HCT116 (cell line): ENCODE measurements around the gene TPH1. TPM values are rescaled to one million over a fixed set of nuclear protein-coding genes. Genes with fewer than 3 reads are reported as not detected.

ENCODE experiments used
- ATAC-seq: fragments of 200-7000 bp; cut with Tn5 transposase; 2 replicates; pipeline ENCODE4 v1.9.1; 2020; ENCODE audit warnings: mild to moderate bottlenecking, moderate library complexity
- BruUV-seq: library from RNA; stranded (reverse); fragments of 400-500 nt; replicated peaks from 2 replicates; lab custom pipeline; 2021; lab: Mats Ljungman, UMichigan
- CTCF ChIA-PET: fragments of 300-600 bp; sonication (Branson Sonifier 250); formaldehyde crosslinking; loops from one replicate; lab custom pipeline; 2021; ENCODE audit warnings: antibody characterized with exemption; lab: Charles Lee
- POLR2A ChIA-PET: fragments of 300-600, 350-600 bp; sonication (Branson Sonifier 250); formaldehyde crosslinking; loops from one replicate; lab custom pipeline; 2021; ENCODE audit warnings: antibody characterized with exemption; lab: Charles Lee
- RAD21 ChIA-PET, 2 experiments: fragments of 300-600 bp; sonication (Branson Sonifier 250); formaldehyde crosslinking; loops; one replicate each; lab custom pipeline; 2023; ENCODE audit warnings: low total read pairs in 2 of 2; ENCODE audit not compliant: uncharacterized antibody in 2 of 2, unreplicated experiment in 2 of 2, low non-redundant PET in 1 of 2; lab: Charles Lee
- DNase-seq: peaks from one replicate; pipeline ENCODE4 v3.0.0-alpha.2; 2010; ENCODE audit warnings: low read depth, low spot score
- H2AFZ ChIP-seq: fragments of 200-600 bp; shearing (Covaris generic), sonication (generic); 2 replicates; pipeline ENCODE4 v1.6.1; 2017; ENCODE audit warnings: low read depth, mixed run types, mixed read lengths, antibody characterized with exemption, low read length; ENCODE audit not compliant: poor library complexity, severe bottlenecking
- H3K27ac ChIP-seq: 2 replicates; pipeline ENCODE4 v1.5.1; 2012; ENCODE audit warnings: low read depth, low read length
- H3K27me3 ChIP-seq: fragments of 200-600 bp; sonication (generic); 2 replicates; pipeline ENCODE4 v1.6.1; 2016; ENCODE audit warnings: mixed run types, low read length, mixed read lengths; ENCODE audit not compliant: insufficient read depth
- H3K36me3 ChIP-seq, 2 experiments: fragments of 200-500 bp in 1 of 2; fragments of 200-600 bp in 1 of 2; sonication (Bioruptor generic) in 1 of 2; sonication (generic) in 1 of 2; 2 replicates each; pipeline versions ENCODE4 v1.5.1 to v1.6.1; 2014 to 2016; ENCODE audit warnings: low read length in 2 of 2, inconsistent platforms in 1 of 2, mixed read lengths in 1 of 2, mixed run types in 1 of 2; ENCODE audit not compliant: insufficient read depth in 2 of 2, control insufficient read depth in 1 of 2
- H3K4me1 ChIP-seq, 2 experiments: fragments of 200-600 bp in 1 of 2; sonication (generic) in 1 of 2; 2 replicates each; pipeline versions ENCODE4 v1.5.1 to v1.6.1; 2012 to 2017; ENCODE audit warnings: low read length in 2 of 2, inconsistent platforms in 1 of 2, mild to moderate bottlenecking in 1 of 2, mixed read lengths in 1 of 2, mixed run types in 1 of 2, moderate library complexity in 1 of 2; ENCODE audit not compliant: insufficient read depth in 2 of 2, control insufficient read depth in 1 of 2
- H3K4me2 ChIP-seq: fragments of 200-600 bp; sonication (generic); 2 replicates; pipeline ENCODE4 v1.6.1; 2017; ENCODE audit warnings: mixed run types, low read length, mixed read lengths
- H3K4me3 ChIP-seq, 2 experiments: fragments of 200-600 bp in 1 of 2; sonication (generic) in 1 of 2; replicated peaks in 1 of 2; 2 replicates each; pipeline ENCODE4 v1.5.1; 2011 to 2016; ENCODE audit warnings: low read length in 2 of 2, control low read depth in 1 of 2, low read depth in 1 of 2, mild to moderate bottlenecking in 1 of 2, mixed read lengths in 1 of 2, mixed run types in 1 of 2
- H3K79me2 ChIP-seq: fragments of 200-600 bp; sonication (generic); 2 replicates; pipeline ENCODE4 v1.6.1; 2017; ENCODE audit warnings: mild to moderate bottlenecking, mixed run types, low read length, moderate library complexity, mixed read lengths; ENCODE audit not compliant: insufficient read depth
- H3K9ac ChIP-seq: fragments of 200-600 bp; sonication (generic); 2 replicates; pipeline ENCODE4 v1.6.1; 2016; ENCODE audit warnings: low read length, mixed read lengths
- H3K9me2 ChIP-seq: fragments of 200-600 bp; sonication (generic), shearing (Covaris generic); 2 replicates; pipeline ENCODE4 v1.6.1; 2017; ENCODE audit warnings: mixed run types, mild to moderate bottlenecking, moderate library complexity; ENCODE audit not compliant: insufficient read depth
- H3K9me3 ChIP-seq, 2 experiments: fragments of 200-500 bp in 1 of 2; fragments of 200-600 bp in 1 of 2; sonication (Bioruptor generic) in 1 of 2; sonication (generic) in 1 of 2; 2 replicates each; pipeline ENCODE4 v1.6.1; 2014 to 2017; ENCODE audit warnings: low read length in 2 of 2, mixed read lengths in 2 of 2, inconsistent platforms in 1 of 2, low read depth in 1 of 2, mild to moderate bottlenecking in 1 of 2, mixed run types in 1 of 2, moderate library complexity in 1 of 2; ENCODE audit not compliant: control insufficient read depth in 1 of 2, insufficient read depth in 1 of 2
- H4K20me1 ChIP-seq: fragments of 200-600 bp; sonication (generic), shearing (Covaris generic); 2 replicates; pipeline ENCODE4 v1.6.1; 2017; ENCODE audit warnings: mixed run types, mild to moderate bottlenecking, moderate library complexity; ENCODE audit not compliant: insufficient read depth
- CBX3 ChIP-seq: IDR thresholded peaks from 2 replicates; pipeline ENCODE4 v1.6.1; 2012; ENCODE audit warnings: low read depth
- EGR1 ChIP-seq: IDR thresholded peaks from 2 replicates; pipeline ENCODE4 v1.6.1; 2012; ENCODE audit warnings: low read depth
- ELF1 ChIP-seq: IDR thresholded peaks from 2 replicates; pipeline ENCODE4 v1.6.1; 2012; ENCODE audit warnings: low read depth, borderline replicate concordance
- EZH2 ChIP-seq: fragments of 200-600 bp; sonication (generic); IDR thresholded peaks from 2 replicates; pipeline ENCODE4 v1.6.1; 2017; ENCODE audit warnings: antibody characterized with exemption, mixed run types
- EZH2phosphoT487 ChIP-seq: fragments of 200-600 bp; IDR thresholded peaks from 2 replicates; pipeline ENCODE4 v1.6.1; 2018; ENCODE audit warnings: antibody characterized with exemption, borderline replicate concordance
- FOSL1 ChIP-seq: IDR thresholded peaks from 2 replicates; pipeline ENCODE4 v1.6.1; 2012; ENCODE audit warnings: low read depth
- JUND ChIP-seq: IDR thresholded peaks from 2 replicates; pipeline ENCODE4 v1.6.1; 2012
- POLR2A ChIP-seq: IDR thresholded peaks from 2 replicates; pipeline ENCODE4 v1.7.0; 2011; ENCODE audit warnings: borderline replicate concordance; ENCODE audit not compliant: insufficient read depth, insufficient read length; ENCODE audit errors: extremely low read depth
- POLR2AphosphoS5 ChIP-seq: IDR thresholded peaks from 2 replicates; pipeline ENCODE4 v1.6.1; 2011; ENCODE audit warnings: mild to moderate bottlenecking, low read depth, low read length, moderate library complexity
- SP1 ChIP-seq: IDR thresholded peaks from 2 replicates; pipeline ENCODE4 v1.6.1; 2012; ENCODE audit warnings: low read depth
- SRF ChIP-seq: IDR thresholded peaks from 2 replicates; pipeline ENCODE4 v1.6.1; 2012; ENCODE audit warnings: low read depth
- YY1 ChIP-seq: IDR thresholded peaks from 2 replicates; pipeline ENCODE4 v1.6.1; 2011; ENCODE audit warnings: low read length, low read depth, moderate library complexity, mild to moderate bottlenecking; ENCODE audit not compliant: insufficient replicate concordance; ENCODE audit errors: extremely low read depth
- ZNF274 ChIP-seq: fragments of 200-500 bp; sonication (Bioruptor generic); IDR thresholded peaks from 2 replicates; pipeline ENCODE4 v1.6.1; 2014; ENCODE audit warnings: mild to moderate bottlenecking, low read depth, low read length, inconsistent platforms
- intact Hi-C: fragments of 100-400 bp; cut with micrococcal nuclease; formaldehyde crosslinking; loops from 2 replicates; pipeline ENCODE4 v1.10.0; 2022
- total RNA-seq: library from RNA; stranded (reverse); gene quantifications from one replicate; pipeline ENCODE4 v1.2.1, GENCODE V29; 2021; ENCODE audit not compliant: unreplicated experiment
- TF ChIP-seq, protein P1 (sequence below): IDR thresholded peaks from 2 replicates; pipeline ENCODE4 v1.6.1; 2012
- TF ChIP-seq, protein P2 (sequence below), 3 experiments: fragments of 200-600 bp in 1 of 3; sonication (generic) in 1 of 3; IDR thresholded peaks in 2 of 3; conservative IDR thresholded peaks in 1 of 3; 2 replicates each; pipeline ENCODE4 v1.5.1; 2012 to 2017; ENCODE audit warnings: low read depth in 2 of 3, low read length in 2 of 3, antibody characterized with exemption in 1 of 3, borderline replicate concordance in 1 of 3, control low read depth in 1 of 3, mild to moderate bottlenecking in 1 of 3, mixed read lengths in 1 of 3, mixed run types in 1 of 3, moderate library complexity in 1 of 3; ENCODE audit not compliant: insufficient read depth in 1 of 3
- TF ChIP-seq, protein P3 (sequence below): IDR thresholded peaks from 2 replicates; pipeline ENCODE4 v1.6.1; 2012; ENCODE audit warnings: low read depth

Gene TPH1
- total RNA-seq, 1 experiment from 2014 or later = 0.42 TPM

DNA sequence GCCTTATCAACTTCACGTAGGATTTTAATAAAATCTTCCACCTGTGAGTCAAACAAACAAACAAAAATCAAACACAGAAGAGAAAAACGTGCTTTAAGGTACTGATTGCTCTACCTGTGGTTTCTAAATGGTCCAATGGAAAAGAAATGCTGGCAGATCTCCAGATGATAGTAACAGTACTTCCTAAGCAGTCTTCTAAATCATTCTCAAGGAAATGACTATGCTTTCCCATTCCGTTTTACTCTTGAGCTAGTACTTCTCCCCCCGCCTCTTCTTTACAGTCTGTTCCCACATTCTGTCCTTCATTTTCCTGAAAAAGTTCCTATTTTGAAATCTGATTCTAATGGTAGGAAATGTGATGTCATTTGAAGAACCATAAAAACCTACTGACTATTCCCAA, 34.4 kb upstream of the TPH1 start (continued):
- no peak for TF ChIP-seq SRF
- no peak for TF ChIP-seq JUND
- no peak for TF ChIP-seq YY1
- TF ChIP-seq CBX3 = no peak
- no peak for TF ChIP-seq EZH2
- TF ChIP-seq, protein P1, sequence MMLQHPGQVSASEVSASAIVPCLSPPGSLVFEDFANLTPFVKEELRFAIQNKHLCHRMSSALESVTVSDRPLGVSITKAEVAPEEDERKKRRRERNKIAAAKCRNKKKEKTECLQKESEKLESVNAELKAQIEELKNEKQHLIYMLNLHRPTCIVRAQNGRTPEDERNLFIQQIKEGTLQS = no peak

DNA sequence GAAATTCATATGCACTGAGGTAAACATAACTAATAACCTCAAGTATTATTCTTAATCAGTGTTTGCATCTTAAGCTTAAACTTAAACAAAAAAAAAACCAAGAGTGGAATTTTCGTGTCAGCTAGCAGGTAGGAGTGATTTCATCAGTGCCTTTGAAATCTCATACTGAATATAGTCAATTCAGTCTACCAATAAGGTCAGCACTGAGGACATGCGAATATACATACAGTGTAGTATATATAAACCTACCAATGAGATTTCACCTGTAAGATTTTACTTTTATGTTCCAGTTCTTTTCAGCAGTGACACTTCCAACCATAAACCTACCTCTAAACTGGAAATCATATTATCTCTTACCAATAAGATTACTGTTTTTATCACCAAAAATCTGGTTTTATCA, 32.8 kb upstream of the TPH1 start:
- DNase-seq (no peak), ATAC-seq (no peak)
- Histone ChIP-seq H3K9me3 (no peaks in the 10 kb centered on the region), H4K20me1 (no peaks in the 10 kb centered on the region; the same call in 1 of the 2 replicates), H3K4me1 (no peaks in the 10 kb centered on the region), H3K9me2 (no peaks in the 10 kb centered on the region), H3K9ac (no peak overlapping the region), H3K4me2 (no peak overlapping the region), H3K36me3 (peaks cover 21% of the 10 kb centered on the region in 2 experiments; a peak in 3 of 4 replicates), H3K4me3 (no peak overlapping the region), H3K79me2 (no peaks in the 10 kb centered on the region), H2AFZ (no peak overlapping the region), H3K27me3 (no peaks in the 10 kb centered on the region), H3K27ac (no peak overlapping the region)
- CTCF ChIA-PET = no interaction called here
- intact Hi-C loops = no loop called here
- no TSS peak for BruUV-seq
- TF ChIP-seq FOSL1 = no peak
- TF ChIP-seq POLR2A = no peak
- TF ChIP-seq EGR1 = no peak
- RAD21 ChIA-PET = no interaction called here
- POLR2A ChIA-PET = no interaction called here

DNA sequence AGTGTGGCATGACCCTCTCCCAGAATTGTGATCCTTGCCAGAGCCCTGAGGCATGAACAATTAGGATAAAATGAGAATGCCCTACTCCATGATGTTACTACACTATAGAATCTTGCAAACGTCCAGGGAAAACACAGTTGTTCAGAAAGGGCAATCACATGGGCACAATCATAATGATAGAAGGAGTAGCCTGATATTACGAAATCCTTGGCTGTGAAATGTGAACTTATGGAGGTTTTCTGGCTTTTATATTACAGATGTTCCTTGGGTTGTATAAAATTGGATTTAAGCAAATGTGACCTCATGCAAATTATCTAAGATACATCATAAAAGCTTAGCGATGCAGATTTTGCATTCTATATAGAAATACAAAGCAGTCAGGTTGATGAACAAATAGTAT, 29.4 kb upstream of the TPH1 start:
- Histone ChIP-seq H3K79me2 (no peaks in the 10 kb centered on the region), H4K20me1 (no peaks in the 10 kb centered on the region), H3K4me1 (no peaks in the 10 kb centered on the region), H3K36me3 (peaks cover 6 to 7% of the 10 kb centered on the region in 2 experiments; a peak in 2 of 4 replicates), H3K27me3 (no peaks in the 10 kb centered on the region), H3K4me3 (no peak overlapping the region), H3K4me2 (no peak overlapping the region), H3K9me2 (no peaks in the 10 kb centered on the region), H2AFZ (no peak overlapping the region), H3K27ac (no peak overlapping the region), H3K9ac (no peak overlapping the region), H3K9me3 (no peaks in the 10 kb centered on the region)
- RAD21 ChIA-PET = no interaction called here
- DNase-seq (no peak), ATAC-seq (no peak)
- no TSS peak for BruUV-seq
- POLR2A ChIA-PET = no interaction called here
- CTCF ChIA-PET = no interaction called here
- intact Hi-C loops = no loop called here
- TF ChIP-seq SP1 = no peak
- TF ChIP-seq ZNF274 = no peak
- no peak for TF ChIP-seq EZH2
- no peak for TF ChIP-seq POLR2AphosphoS5
- TF ChIP-seq, protein P2, sequence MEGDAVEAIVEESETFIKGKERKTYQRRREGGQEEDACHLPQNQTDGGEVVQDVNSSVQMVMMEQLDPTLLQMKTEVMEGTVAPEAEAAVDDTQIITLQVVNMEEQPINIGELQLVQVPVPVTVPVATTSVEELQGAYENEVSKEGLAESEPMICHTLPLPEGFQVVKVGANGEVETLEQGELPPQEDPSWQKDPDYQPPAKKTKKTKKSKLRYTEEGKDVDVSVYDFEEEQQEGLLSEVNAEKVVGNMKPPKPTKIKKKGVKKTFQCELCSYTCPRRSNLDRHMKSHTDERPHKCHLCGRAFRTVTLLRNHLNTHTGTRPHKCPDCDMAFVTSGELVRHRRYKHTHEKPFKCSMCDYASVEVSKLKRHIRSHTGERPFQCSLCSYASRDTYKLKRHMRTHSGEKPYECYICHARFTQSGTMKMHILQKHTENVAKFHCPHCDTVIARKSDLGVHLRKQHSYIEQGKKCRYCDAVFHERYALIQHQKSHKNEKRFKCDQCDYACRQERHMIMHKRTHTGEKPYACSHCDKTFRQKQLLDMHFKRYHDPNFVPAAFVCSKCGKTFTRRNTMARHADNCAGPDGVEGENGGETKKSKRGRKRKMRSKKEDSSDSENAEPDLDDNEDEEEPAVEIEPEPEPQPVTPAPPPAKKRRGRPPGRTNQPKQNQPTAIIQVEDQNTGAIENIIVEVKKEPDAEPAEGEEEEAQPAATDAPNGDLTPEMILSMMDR (IDR thresholded peaks at IDR 0.05 in 2 of 3, conservative IDR thresholded peaks at IDR 0.05 in 1 of 3; ENCODE audit: borderline replicate concordance in 1 of 3, insufficient read depth in 1 of 3, low read depth in 2 of 3, low read length in 2 of 3) = no peak
- no peak for TF ChIP-seq EZH2phosphoT487
- TF ChIP-seq ELF1 = no peak
- TF ChIP-seq, protein P3, sequence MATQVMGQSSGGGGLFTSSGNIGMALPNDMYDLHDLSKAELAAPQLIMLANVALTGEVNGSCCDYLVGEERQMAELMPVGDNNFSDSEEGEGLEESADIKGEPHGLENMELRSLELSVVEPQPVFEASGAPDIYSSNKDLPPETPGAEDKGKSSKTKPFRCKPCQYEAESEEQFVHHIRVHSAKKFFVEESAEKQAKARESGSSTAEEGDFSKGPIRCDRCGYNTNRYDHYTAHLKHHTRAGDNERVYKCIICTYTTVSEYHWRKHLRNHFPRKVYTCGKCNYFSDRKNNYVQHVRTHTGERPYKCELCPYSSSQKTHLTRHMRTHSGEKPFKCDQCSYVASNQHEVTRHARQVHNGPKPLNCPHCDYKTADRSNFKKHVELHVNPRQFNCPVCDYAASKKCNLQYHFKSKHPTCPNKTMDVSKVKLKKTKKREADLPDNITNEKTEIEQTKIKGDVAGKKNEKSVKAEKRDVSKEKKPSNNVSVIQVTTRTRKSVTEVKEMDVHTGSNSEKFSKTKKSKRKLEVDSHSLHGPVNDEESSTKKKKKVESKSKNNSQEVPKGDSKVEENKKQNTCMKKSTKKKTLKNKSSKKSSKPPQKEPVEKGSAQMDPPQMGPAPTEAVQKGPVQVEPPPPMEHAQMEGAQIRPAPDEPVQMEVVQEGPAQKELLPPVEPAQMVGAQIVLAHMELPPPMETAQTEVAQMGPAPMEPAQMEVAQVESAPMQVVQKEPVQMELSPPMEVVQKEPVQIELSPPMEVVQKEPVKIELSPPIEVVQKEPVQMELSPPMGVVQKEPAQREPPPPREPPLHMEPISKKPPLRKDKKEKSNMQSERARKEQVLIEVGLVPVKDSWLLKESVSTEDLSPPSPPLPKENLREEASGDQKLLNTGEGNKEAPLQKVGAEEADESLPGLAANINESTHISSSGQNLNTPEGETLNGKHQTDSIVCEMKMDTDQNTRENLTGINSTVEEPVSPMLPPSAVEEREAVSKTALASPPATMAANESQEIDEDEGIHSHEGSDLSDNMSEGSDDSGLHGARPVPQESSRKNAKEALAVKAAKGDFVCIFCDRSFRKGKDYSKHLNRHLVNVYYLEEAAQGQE = no peak
